Stimulated activated naive CD4-positive, alpha-beta T cell treated with Interleukin-2 at 50 U/mL for 16 hours (primary cell): Measurements from ENCODE around the gene MGAT4A.

Experiments used
- DNase-seq: peaks from one replicate; lab custom pipeline; 2025; lab: John Stamatoyannopoulos, UW

MGAT4A gene

DNA sequence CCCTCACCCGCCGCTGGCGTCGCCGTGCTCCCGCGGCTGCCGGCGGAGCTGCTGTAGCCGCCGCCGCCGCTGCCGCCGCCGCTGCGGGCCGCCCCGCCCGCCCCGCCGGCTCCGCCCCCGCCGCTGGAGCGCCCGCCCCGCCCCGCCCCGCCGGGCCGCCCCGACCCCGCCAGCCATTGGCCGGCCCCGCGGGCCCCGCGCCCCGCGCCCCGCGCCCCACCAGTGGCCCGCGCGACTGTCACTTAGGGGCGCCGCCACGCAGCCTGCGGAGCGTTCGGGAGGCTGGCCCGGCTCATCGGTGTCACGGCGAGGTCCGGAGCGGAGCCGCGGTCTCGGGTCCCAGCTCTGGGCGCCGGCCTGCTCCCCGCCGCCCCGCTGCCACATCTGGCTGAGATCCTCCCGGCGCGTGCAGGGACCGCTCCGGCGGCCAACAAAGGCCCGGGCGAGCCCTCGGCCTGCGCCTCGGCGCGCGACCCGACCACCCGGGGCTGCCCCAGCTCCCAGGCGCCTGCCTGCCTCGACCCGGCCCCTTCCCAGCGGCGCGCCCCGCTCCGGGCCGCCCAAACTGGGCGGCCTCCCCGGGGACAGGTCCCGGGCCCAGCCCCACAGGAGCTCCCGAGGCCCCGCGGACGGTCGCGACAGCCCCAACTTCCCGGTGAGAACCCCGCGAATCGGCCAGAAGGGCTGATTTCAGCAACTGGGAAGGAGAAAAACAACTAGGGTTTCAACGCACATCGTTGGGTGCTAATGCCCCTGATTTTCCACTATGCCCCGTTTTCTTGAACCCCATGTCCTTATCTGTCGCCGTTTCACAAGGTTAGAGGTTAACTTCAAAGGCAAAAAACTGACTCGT, at the start of gene MGAT4A:
MGAT4A (minus strand) TSS at position 92 of the 853 bp plus-strand sequence. CDS start 4,800 bp downstream, outside the sequence.
- peak; percentile 76 for DNase-seq

GRCh38 chr2:98778741-98779483, 48.0 kb upstream of the MGAT4A start:
- no peak for DNase-seq

DNA sequence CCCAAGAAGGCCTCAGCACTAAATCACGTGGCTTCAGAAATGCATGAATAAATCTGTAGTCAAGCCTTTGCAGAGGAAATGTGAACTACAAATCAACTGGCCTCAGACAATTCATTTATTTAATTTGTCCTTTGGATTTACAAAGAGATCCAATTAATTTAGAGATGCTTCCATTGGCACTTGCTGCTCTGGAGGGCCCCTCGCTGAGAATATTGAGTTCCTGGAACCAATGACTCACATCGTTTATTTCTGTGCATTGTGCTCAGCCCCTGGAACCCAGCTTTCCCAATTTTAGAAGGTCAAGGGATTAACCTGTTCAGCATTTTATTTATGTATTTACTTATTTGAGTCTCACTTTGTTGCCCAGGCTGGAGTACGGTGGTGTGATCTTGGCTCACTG, 47.2 kb upstream of the MGAT4A start:
- DNase-seq: no peak

- DNase-seq: no peak
These were observed 46.8 kb upstream of the MGAT4A start for GRCh38 chr2:98777710-98778109.

- DNase-seq: no peak
These were observed 46.1 kb upstream of the MGAT4A start for GRCh38 chr2:98777076-98777475.

DNA sequence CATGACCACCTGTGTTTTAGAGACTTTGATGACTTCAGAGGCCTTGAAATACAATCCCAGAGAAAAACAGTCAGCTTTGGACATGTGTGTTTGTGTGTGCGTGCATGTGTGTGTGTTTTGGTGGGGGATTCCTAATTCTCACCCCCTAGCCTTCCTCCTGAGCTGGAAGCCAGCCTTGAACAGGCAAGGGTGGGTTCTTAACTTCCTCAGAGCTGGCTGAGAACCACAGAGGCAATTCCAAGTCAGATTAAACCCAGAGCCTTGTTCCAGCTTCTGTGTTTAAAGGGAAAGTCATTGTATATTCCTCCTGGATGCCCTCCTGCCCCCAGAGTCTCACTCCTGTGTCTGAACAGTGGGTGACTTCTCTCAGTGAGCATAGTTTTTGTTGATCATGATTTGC, 45.2 kb upstream of the MGAT4A start:
- no peak for DNase-seq

GRCh38 chr2:98775146-98775986, 44.4 kb upstream of the MGAT4A start:
- no peak for DNase-seq

DNA sequence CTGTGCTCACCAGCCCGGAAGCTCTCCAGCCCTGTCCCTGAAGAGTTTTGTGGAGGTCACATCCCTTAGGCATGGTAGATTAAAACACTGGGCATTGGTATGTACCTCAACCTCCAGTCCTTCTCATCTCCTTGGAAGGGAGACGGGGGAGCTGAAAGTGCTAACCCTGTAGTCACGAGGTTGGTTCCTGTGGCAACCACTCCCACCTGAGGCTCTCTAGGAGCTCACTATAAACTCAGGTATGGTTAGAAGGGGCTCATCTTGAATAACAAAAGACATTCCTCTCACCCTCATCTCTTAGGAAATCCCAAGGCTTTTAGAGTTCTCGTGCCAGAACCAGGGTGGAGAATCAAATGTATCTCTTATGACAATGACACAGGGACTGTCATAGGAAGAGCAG, 43.0 kb upstream of the MGAT4A start:
- no peak for DNase-seq

DNA sequence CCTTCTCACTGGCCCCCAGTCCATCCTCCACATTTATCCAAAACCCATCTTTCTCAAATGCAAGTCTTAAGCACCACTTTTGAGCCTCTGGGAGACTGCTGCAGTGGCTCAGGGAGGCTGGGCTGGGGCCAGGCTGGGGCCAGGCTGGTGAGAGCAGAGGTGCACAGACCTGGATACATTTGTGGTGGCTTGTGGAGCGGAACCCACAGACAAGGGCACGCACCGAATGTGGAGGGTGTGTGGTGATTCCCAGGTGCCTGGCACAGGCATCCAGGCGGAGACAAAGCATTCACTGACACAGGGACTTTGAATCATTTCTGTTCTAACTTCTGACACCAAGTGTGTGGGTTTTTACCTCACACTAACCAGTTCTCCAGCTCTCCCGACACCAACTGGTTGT, 42.2 kb upstream of the MGAT4A start:
- no peak for DNase-seq

DNA sequence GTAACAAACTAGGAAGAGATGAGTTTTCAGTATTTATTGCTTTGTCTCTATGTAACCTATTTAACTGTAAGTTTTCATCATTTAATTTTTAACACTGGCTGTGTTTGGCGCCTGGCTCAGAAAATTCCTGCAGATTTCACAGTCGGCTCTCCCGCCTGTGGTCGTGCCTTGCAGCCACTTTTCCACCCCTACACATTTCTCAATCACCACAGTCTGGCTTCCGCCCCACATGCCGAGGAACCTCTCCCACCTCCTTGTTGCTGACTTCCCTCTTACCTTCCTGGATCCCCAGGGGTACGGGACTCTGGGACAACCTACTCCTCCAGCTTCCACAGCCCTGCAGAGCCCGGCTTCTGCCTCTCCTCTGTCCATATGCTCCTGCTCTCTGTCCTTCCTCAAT, 41.6 kb upstream of the MGAT4A start:
- no peak for DNase-seq

DNA sequence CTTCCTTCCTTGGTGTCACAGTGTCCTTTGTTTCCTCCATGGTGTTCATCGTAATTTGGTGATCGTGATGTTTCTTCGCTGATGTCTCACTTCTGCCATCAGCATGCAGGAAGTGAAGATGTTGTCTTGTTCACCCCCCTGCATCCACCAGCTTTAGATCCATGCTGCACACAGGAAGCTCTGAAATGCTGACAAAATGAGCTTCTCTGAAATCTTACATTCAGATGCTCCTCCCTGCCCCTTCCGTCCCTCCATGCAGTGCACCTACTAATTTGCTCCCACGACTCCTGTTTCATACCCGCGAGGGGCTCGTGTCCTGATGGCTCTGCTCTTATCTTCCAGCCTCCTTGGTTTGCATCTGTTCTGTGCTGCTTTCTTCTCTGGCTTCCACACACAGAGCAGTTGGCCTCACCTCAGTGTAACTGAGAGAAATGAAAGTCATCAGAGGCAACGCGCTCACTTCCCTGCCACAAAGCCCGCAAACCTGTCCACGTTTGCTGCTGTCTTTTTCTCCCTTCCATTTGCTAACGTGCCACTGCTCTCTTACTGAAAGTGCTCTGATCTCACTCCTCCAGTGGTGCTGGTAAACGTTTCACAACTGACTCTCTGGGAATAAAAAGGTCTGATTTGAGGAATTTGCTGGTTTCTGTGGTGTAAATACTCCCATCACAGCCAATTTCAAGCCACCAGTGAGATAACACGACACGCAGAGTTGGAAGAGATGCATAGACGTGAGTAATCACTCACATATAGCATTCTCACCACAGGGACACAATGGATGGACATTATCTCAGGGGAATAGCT, 41.0 kb upstream of the MGAT4A start:
- peak; percentile 55 for DNase-seq

DNA sequence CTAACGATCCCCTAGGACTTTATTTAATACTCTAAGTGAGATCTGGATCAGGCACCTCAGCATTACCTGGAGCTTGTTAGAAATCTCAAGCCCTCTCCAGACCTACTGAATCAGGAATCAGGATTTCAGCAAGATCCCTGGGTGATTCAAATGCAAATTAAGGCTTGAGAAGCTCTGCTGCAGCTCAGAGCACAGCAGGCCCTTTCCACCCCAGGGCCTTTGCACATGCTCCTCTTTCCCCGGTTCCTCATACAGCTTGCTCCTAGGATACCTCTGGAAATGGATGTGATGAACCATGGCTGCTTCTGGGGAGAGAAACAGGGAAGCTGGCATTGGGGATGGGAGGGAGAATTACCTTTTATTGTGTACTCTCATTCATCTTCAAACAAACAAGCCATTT, 40.3 kb upstream of the MGAT4A start:
- DNase-seq: no peak

DNA sequence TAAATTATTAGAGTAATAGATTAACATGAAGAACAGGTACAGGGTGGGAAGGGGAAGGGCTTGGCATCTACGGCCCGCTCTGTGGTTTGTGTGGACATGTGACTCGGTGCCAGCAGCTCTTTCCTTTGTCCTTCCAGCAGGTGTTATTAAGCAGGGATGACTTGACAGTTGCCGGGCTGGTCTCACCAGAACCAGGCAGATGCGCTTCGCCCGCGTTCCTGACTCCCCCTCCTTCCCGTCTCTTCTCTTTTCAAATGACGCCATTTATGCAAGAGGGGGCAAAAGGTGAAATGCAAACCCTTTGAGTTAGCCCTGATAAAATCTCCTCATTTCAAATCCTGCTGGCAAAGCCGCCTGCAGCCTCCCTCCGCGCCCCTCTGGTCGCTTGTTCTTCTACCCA, 38.9 kb upstream of the MGAT4A start:
- DNase-seq: peak; percentile 24

DNA sequence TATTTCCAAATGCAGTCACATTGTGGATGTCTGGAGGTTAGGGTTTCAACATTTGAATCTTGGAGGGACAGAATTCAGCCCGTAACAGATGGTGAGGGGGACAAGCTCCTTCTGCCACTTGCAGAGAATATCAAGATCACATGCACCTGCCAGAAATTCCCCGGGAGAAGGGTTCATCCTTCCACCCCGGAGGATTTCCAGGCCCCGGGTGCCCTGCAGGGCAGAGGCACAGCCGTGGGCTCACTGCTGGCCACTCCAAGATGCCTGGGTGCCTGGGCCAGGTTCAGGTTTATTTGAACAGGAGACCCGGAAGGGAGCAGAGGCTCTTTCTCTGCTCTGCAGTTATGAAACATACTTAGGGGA, 38.2 kb upstream of the MGAT4A start:
- DNase-seq: no peak

DNA sequence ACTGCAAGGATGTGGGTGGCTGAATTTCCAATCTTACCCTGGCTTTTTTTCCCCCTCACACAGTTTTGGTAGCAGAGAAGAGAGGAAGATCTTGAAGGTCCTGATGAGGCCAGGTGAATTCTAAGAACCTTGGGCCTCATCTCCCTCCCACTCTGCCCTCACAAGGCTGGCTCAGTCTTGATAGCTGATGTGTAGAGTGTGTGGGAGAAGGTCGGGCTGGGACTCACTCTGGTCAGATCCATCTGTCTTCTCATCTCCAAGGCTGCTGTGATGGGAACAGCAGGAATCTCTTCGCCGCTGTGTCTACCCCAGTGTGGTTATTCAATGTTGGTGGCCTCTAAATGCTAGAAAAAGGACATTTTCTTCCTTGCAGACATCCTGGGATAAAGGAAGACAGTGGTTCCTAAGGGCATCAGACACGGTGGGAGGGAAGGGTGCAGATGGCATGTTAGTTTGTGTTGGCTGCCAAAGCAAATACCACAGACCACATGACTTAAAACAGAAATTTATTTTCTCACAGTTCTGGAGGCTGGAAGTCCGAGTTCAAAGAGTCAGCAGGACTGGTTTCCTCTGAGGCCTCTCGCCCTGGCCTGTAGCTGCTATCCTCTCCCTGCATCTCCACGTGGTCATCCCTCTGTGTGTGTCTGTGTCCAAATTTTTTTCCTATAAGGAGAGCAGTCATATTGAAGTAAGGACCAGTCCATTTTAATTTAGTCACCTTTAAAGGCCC, 37.6 kb upstream of the MGAT4A start:
- peak; percentile 33 for DNase-seq

DNA sequence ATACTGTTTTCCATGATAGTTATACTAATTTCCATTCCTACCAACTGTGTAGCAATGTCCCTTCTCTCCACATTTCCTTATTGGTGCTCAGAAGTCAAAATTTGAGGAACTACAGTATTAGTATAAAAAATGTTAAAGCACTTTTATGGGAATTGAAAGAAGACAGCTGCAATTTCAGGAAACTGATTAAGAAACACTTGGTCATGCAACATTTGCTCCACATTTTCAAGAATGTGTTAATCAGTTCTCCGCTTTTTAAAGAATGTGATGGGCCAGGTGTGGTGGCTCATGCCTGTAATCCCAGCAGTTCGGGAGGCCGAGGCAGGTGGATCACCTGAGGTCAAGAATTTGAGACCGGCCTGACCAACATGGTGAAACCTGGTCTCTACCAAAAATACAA, 33.6 kb upstream of the MGAT4A start:
- no peak for DNase-seq

- no peak for DNase-seq
These were observed 32.4 kb upstream of the MGAT4A start for GRCh38 chr2:98763209-98763951.

GRCh38 chr2:98761909-98762308, 31.0 kb upstream of the MGAT4A start:
- no peak for DNase-seq

DNA sequence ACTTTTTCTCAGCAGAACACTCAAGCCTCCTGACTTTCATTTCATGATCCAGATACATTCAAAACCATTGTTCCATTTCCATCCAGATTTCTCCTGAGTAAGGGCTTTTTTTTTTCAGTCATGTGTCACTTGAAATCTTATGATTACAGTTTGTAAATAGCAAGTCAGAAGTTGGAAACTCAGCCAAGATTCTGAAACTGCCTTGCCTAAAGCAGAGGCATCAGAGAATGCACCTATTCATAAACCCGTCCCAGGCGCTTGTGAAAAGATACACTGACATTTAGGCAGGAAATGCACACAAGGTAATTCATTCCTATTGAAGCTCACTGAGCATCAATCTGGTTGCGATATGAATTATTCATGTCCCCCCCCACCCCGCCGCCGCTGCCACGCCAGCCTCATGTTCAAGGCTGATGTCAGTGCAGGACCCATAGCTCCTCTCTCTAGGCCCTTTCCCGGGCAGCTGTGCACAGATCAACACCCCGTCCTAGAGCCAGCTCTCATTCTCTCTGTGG, 30.4 kb upstream of the MGAT4A start:
- peak; percentile 68 for DNase-seq
